ENCODE measurements around the gene YY1AP1.

DNA sequence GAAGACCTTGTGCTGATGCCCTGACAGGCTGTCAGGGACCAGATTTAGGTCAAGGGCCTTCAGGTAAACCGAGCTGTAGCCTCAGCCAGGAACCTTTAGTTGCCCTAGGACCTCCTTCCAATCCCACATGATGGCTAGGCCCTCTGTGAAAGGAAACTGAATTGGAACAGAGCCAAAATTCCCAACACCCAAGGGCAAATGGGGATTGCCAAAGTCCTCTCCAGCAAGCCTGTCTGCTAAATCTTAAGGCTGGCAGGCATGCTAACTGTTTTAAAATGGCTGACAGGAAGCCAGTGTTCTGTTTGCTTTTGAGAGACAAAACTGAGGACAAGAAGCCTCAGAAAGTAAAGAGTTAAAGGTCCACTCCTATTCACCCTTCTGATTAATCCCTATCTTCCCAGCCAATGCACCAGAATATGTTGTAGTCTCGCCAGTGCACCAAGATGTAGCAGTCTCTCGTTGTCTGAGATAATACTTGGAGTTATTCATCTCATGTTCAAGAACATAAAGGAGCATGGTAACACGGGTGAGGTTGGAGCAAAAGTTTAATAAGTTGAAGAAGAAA is 43.5 kb downstream of the YY1AP1 start:
- TF ChIP-seq, protein P1, sequence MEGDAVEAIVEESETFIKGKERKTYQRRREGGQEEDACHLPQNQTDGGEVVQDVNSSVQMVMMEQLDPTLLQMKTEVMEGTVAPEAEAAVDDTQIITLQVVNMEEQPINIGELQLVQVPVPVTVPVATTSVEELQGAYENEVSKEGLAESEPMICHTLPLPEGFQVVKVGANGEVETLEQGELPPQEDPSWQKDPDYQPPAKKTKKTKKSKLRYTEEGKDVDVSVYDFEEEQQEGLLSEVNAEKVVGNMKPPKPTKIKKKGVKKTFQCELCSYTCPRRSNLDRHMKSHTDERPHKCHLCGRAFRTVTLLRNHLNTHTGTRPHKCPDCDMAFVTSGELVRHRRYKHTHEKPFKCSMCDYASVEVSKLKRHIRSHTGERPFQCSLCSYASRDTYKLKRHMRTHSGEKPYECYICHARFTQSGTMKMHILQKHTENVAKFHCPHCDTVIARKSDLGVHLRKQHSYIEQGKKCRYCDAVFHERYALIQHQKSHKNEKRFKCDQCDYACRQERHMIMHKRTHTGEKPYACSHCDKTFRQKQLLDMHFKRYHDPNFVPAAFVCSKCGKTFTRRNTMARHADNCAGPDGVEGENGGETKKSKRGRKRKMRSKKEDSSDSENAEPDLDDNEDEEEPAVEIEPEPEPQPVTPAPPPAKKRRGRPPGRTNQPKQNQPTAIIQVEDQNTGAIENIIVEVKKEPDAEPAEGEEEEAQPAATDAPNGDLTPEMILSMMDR (IDR thresholded peaks at IDR 0.05; ENCODE audit: low read depth, low read length, poor library complexity, severe bottlenecking) = no peak
- TF ChIP-seq EZH2phosphoT487 (IDR thresholded peaks at IDR 0.05; ENCODE audit: borderline replicate concordance, low read length) = no peak

All from DOHH2 (cell line).